DMS79 (cell line): ENCODE measurements around the gene MALRD1.
"Not testable (repeated sequence)": the region's sequence is repeated elsewhere in the genome, so short reads cannot be mapped to it uniquely, and the experiment has no call there.

ENCODE experiments used
- DNase-seq: peaks from one replicate; lab custom pipeline; 2025; lab: John Stamatoyannopoulos, UW

The MALRD1 gene

GRCh38 chr10:19713159-19713558, 664.6 kb downstream of the MALRD1 start:
- DNase-seq, result no peak

- DNase-seq, result no peak
These were observed 665.4 kb downstream of the MALRD1 start for GRCh38 chr10:19713800-19714525.

GRCh38 chr10:19719284-19719683, 670.7 kb downstream of the MALRD1 start:
- DNase-seq, result no peak

- no peak for DNase-seq
These were observed 675.7 kb downstream of the MALRD1 start for GRCh38 chr10:19724287-19724686.

GRCh38 chr10:19728376-19728775, 679.8 kb downstream of the MALRD1 start:
- no peak for DNase-seq

- DNase-seq, result no peak
These were observed 680.4 kb downstream of the MALRD1 start for GRCh38 chr10:19728964-19729363.

- no peak for DNase-seq
These were observed 681.7 kb downstream of the MALRD1 start for GRCh38 chr10:19730167-19730906.

GRCh38 chr10:19730907-19731217, 682.3 kb downstream of the MALRD1 start:
- DNase-seq, result no peak

- DNase-seq, result no peak
These were observed 683.0 kb downstream of the MALRD1 start for GRCh38 chr10:19731560-19731959.

GRCh38 chr10:19738440-19738839, 689.8 kb downstream of the MALRD1 start:
- DNase-seq, result no peak

- DNase-seq, result not testable (repeated sequence)
These were observed 690.6 kb downstream of the MALRD1 start for GRCh38 chr10:19739232-19739631.

- not testable (repeated sequence) for DNase-seq
These were observed 693.5 kb downstream of the MALRD1 start for GRCh38 chr10:19742144-19742543.

GRCh38 chr10:19745672-19746071, 697.1 kb downstream of the MALRD1 start:
- no peak for DNase-seq

- DNase-seq, result no peak
These were observed 700.7 kb downstream of the MALRD1 start for GRCh38 chr10:19749185-19749729.

- DNase-seq, result no peak
These were observed 702.4 kb downstream of the MALRD1 start for GRCh38 chr10:19750972-19751371.

- DNase-seq, result no peak
These were observed 708.3 kb downstream of the MALRD1 start for GRCh38 chr10:19756919-19757318.

- no peak for DNase-seq
These were observed 713.4 kb downstream of the MALRD1 start for GRCh38 chr10:19762026-19762425.

GRCh38 chr10:19764111-19764510, 715.5 kb downstream of the MALRD1 start:
- DNase-seq, result no peak

- DNase-seq, result no peak
These were observed 719.3 kb downstream of the MALRD1 start for GRCh38 chr10:19767876-19768275.

GRCh38 chr10:19769826-19770225, 721.2 kb downstream of the MALRD1 start:
- not testable (repeated sequence) for DNase-seq

- no peak for DNase-seq
These were observed 724.4 kb downstream of the MALRD1 start for GRCh38 chr10:19772972-19773371.

GRCh38 chr10:19775296-19775695, 726.7 kb downstream of the MALRD1 start:
- no peak for DNase-seq

- no peak for DNase-seq
These were observed 729.2 kb downstream of the MALRD1 start for GRCh38 chr10:19777806-19778205.
